Large intestine (tissue), 3 donors: ENCODE measurements around the gene GNG8. TPM values are rescaled to one million over a fixed set of nuclear protein-coding genes. Genes with fewer than 3 reads are reported as not detected.

Source experiments
- DNase-seq, 2 donors: peaks; one replicate each; pipeline versions ENCODE4 v3.0.0 to v3.0.0-alpha.2; 2013
- H3K27ac ChIP-seq: one replicate; pipeline ENCODE4 v1.5.1; 2013; ENCODE audit warnings: low read length
- H3K27me3 ChIP-seq: 2 replicates; pipeline ENCODE4 v1.6.1; 2013; ENCODE audit warnings: low read length; ENCODE audit not compliant: control insufficient read depth, insufficient read depth
- H3K36me3 ChIP-seq: 2 replicates; pipeline ENCODE4 v1.6.1; 2013; ENCODE audit warnings: low read length; ENCODE audit not compliant: control insufficient read depth, insufficient read depth
- H3K4me1 ChIP-seq: one replicate; pipeline ENCODE4 v1.6.1; 2013; ENCODE audit warnings: low read length; ENCODE audit not compliant: control insufficient read depth, insufficient read depth
- H3K4me3 ChIP-seq: one replicate; pipeline ENCODE4 v1.5.1; 2013; ENCODE audit warnings: low read length
- H3K9me3 ChIP-seq: one replicate; pipeline ENCODE4 v1.6.1; 2013; ENCODE audit warnings: mild to moderate bottlenecking, low read depth, low read length, moderate library complexity; ENCODE audit not compliant: control insufficient read depth
- WGBS: methylation state at CpG from one replicate; pipeline ENCODE4 v1.1.5; 2013; ENCODE audit warnings: low lambda C conversion rate; ENCODE audit not compliant: insufficient coverage; 5-methylcytosine and 5-hydroxymethylcytosine counted together
- polyA plus RNA-seq: library from polyadenylated mRNA; unstranded; fragments of 120-200 nt; gene quantifications from one replicate; pipeline ENCODE4 v1.2.1, GENCODE V29; 2013

Gene GNG8
- polyA plus RNA-seq, 1 donor: 4.6 TPM

- Histone ChIP-seq H3K4me1 (peaks cover 20% of the 10 kb centered on the region), H3K27me3 (no peaks in the 10 kb centered on the region), H3K4me3 (no peak overlapping the region), H3K9me3 (no peaks in the 10 kb centered on the region), H3K36me3 (peaks cover 62% of the 10 kb centered on the region), H3K27ac (no peak overlapping the region)
- DNase-seq: no peak
- WGBS: 89% methylated on average over 3 of the region's 30 CpGs
Observed at GRCh38 chr19:46609511-46610412, 26.2 kb downstream of the GNG8 start.

- 90% methylated on average over 3 of the region's 27 CpGs for WGBS
- H3K36me3 ChIP-seq: peaks cover 62% of the 10 kb centered on the region
Observed at GRCh38 chr19:46608581-46609345, 27.2 kb downstream of the GNG8 start.

GRCh38 chr19:46608178-46608577, 27.8 kb downstream of the GNG8 start:
- Histone ChIP-seq H3K27me3 (no peaks in the 10 kb centered on the region), H3K36me3 (peaks cover 62% of the 10 kb centered on the region), H3K4me3 (no peak overlapping the region), H3K4me1 (peaks cover 31% of the 10 kb centered on the region), H3K27ac (no peak overlapping the region), H3K9me3 (no peaks in the 10 kb centered on the region)
- DNase-seq: no peak
- WGBS: no CpG with 5 or more reads among the region's 9 CpGs

More at GRCh38 chr19:46608581-46609345, 27.2 kb downstream of the GNG8 start:
- peaks cover 26% of the 10 kb centered on the region for H3K4me1 ChIP-seq
- H3K4me3 ChIP-seq: no peak overlapping the region
- DNase-seq: no peak
- no peak overlapping the region for H3K27ac ChIP-seq
- no peaks in the 10 kb centered on the region for H3K27me3 ChIP-seq
- no peaks in the 10 kb centered on the region for H3K9me3 ChIP-seq

GRCh38 chr19:46607448-46607841, 28.6 kb downstream of the GNG8 start:
- peaks cover 62% of the 10 kb centered on the region for H3K36me3 ChIP-seq
- no peak overlapping the region for H3K4me3 ChIP-seq
- no peaks in the 10 kb centered on the region for H3K9me3 ChIP-seq
- H3K27ac ChIP-seq: no peak overlapping the region
- WGBS: no CpG with 5 or more reads among the region's 12 CpGs
- DNase-seq: no peak
- no peaks in the 10 kb centered on the region for H3K27me3 ChIP-seq
- peaks cover 31% of the 10 kb centered on the region for H3K4me1 ChIP-seq

- no peak overlapping the region for H3K27ac ChIP-seq
- H3K36me3 ChIP-seq: peaks cover 62% of the 10 kb centered on the region
- no peaks in the 10 kb centered on the region for H3K27me3 ChIP-seq
- peaks cover 31% of the 10 kb centered on the region for H3K4me1 ChIP-seq
- no peak for DNase-seq
- no peaks in the 10 kb centered on the region for H3K9me3 ChIP-seq
- no peak overlapping the region for H3K4me3 ChIP-seq
- no CpG with 5 or more reads among the region's 12 CpGs for WGBS
Observed at GRCh38 chr19:46606681-46607447, 29.1 kb downstream of the GNG8 start.

GRCh38 chr19:46606019-46606418, 30.0 kb downstream of the GNG8 start:
- Histone ChIP-seq H3K4me3 (no peak overlapping the region), H3K27me3 (no peaks in the 10 kb centered on the region), H3K36me3 (peaks cover 59% of the 10 kb centered on the region), H3K9me3 (no peaks in the 10 kb centered on the region), H3K4me1 (peaks cover 31% of the 10 kb centered on the region), H3K27ac (no peak overlapping the region)
- no peak for DNase-seq
- no CpG with 5 or more reads among the region's 11 CpGs for WGBS

GRCh38 chr19:46605356-46605821, 30.6 kb downstream of the GNG8 start:
- Histone ChIP-seq H3K27me3 (no peaks in the 10 kb centered on the region), H3K36me3 (peaks cover 55% of the 10 kb centered on the region), H3K4me3 (no peak overlapping the region), H3K4me1 (peaks cover 31% of the 10 kb centered on the region), H3K27ac (no peak overlapping the region), H3K9me3 (no peaks in the 10 kb centered on the region)
- WGBS: no CpG with 5 or more reads among the region's 16 CpGs
- no peak for DNase-seq

GRCh38 chr19:46604781-46605355, 31.1 kb downstream of the GNG8 start:
- no peaks in the 10 kb centered on the region for H3K9me3 ChIP-seq
- no peak overlapping the region for H3K27ac ChIP-seq
- no peak for DNase-seq
- H3K36me3 ChIP-seq: peaks cover 50% of the 10 kb centered on the region
- peaks cover 35% of the 10 kb centered on the region for H3K4me1 ChIP-seq
- no peak overlapping the region for H3K4me3 ChIP-seq
- WGBS: no CpG with 5 or more reads among the region's 13 CpGs
- H3K27me3 ChIP-seq: no peaks in the 10 kb centered on the region

GRCh38 chr19:46603752-46604231, 32.2 kb downstream of the GNG8 start:
- WGBS: no CpG with 5 or more reads among the region's 9 CpGs
- Histone ChIP-seq H3K4me1 (peaks cover 35% of the 10 kb centered on the region), H3K27me3 (no peaks in the 10 kb centered on the region), H3K4me3 (peak overlapping the region; percentile 98), H3K9me3 (no peaks in the 10 kb centered on the region), H3K36me3 (peaks cover 39% of the 10 kb centered on the region), H3K27ac (peak overlapping the region; percentile 93)
- no peak for DNase-seq
